Parathyroid adenoma (tissue), 2 donors: ENCODE data around the gene NACA.

Experiments used
- H2AFZ ChIP-seq: fragments of 300-600 bp; sonication (generic); one replicate; pipeline ENCODE4 v1.7.0; 2017; ENCODE audit warnings: antibody characterized with exemption, mild to moderate bottlenecking
- H3K27ac ChIP-seq: fragments of 300-600 bp; sonication (generic); one replicate; pipeline ENCODE4 v1.7.0; 2017
- H3K27me3 ChIP-seq: fragments of 300-600 bp; sonication (generic); one replicate; pipeline ENCODE4 v1.7.0; 2017; ENCODE audit warnings: low read length; ENCODE audit not compliant: control insufficient read depth, insufficient read depth
- H3K36me3 ChIP-seq: fragments of 300-600 bp; sonication (generic); one replicate; pipeline ENCODE4 v1.7.0; 2017; ENCODE audit warnings: low read length; ENCODE audit not compliant: control insufficient read depth, insufficient read depth
- H3K4me1 ChIP-seq: fragments of 300-600 bp; sonication (generic); one replicate; pipeline ENCODE4 v1.7.0; 2017; ENCODE audit warnings: control low read depth
- H3K4me2 ChIP-seq: fragments of 300-600 bp; sonication (generic); one replicate; pipeline ENCODE4 v1.7.0; 2017; ENCODE audit warnings: low read length
- H3K4me3 ChIP-seq: fragments of 300-600 bp; sonication (generic); one replicate; pipeline ENCODE4 v1.7.0; 2017; ENCODE audit warnings: low read depth, low read length
- H3K79me2 ChIP-seq: fragments of 300-600 bp; sonication (generic); one replicate; pipeline ENCODE4 v1.7.0; 2017; ENCODE audit warnings: control low read depth
- H3K9ac ChIP-seq: fragments of 300-600 bp; sonication (generic); one replicate; pipeline ENCODE4 v1.7.0; 2017; ENCODE audit warnings: mild to moderate bottlenecking
- H3K9me3 ChIP-seq: fragments of 300-600 bp; sonication (generic); one replicate; pipeline ENCODE4 v1.7.0; 2017; ENCODE audit warnings: low read length; ENCODE audit not compliant: control insufficient read depth
- CTCF ChIP-seq: fragments of 300-600 bp; sonication (generic); IDR thresholded peaks from one replicate; pipeline ENCODE4 v1.7.0; 2017; ENCODE audit warnings: antibody characterized with exemption, mild to moderate bottlenecking
- donor health status: primary hyperparathyroidism.

Gene NACA

DNA sequence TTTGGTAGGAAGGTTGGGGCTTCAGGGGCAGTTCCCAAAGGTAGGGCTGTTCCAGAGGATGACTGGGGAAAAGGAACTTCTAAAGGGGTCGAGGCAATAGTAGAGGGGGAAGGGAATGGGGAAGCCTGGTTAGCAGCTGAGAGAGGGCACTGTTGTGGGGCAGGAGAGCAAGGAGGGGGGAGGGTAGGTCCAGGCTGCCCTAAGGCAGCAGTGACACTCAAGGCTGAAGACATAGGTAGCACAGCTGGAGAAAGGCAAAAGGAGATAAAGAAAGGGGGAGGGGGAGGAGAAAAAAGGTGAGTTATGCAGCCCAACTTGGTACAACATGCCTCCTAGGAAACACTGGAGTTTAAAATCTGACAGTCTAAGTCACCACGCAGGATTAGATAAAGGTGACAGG is 3.9 kb downstream of the NACA start:
- no peak for TF ChIP-seq CTCF
- Histone ChIP-seq H3K79me2 (peaks cover 63% of the 10 kb centered on the region), H3K27ac (no peak overlapping the region), H3K27me3 (no peaks in the 10 kb centered on the region), H3K36me3 (no peaks in the 10 kb centered on the region), H3K9me3 (no peaks in the 10 kb centered on the region), H3K4me2 (no peak overlapping the region), H2AFZ (no peak overlapping the region), H3K9ac (no peak overlapping the region), H3K4me3 (no peak overlapping the region), H3K4me1 (peaks cover 27% of the 10 kb centered on the region)

- H3K27ac ChIP-seq, result no peak overlapping the region
- H3K9ac ChIP-seq, result no peak overlapping the region
- H3K79me2 ChIP-seq, result peaks cover 63% of the 10 kb centered on the region
- peaks cover 26% of the 10 kb centered on the region for H3K4me1 ChIP-seq
- no peaks in the 10 kb centered on the region for H3K27me3 ChIP-seq
- H3K9me3 ChIP-seq, result no peaks in the 10 kb centered on the region
- H3K4me2 ChIP-seq, result no peak overlapping the region
- H3K4me3 ChIP-seq, result no peak overlapping the region
- TF ChIP-seq CTCF, result no peak
- H3K36me3 ChIP-seq, result no peaks in the 10 kb centered on the region
- no peak overlapping the region for H2AFZ ChIP-seq
Observed at GRCh38 chr12:56720731-56721151, 4.4 kb downstream of the NACA start.

GRCh38 chr12:56719056-56719455 is 6.0 kb downstream of the NACA start:
- Histone ChIP-seq H3K4me3 (no peak overlapping the region), H3K27me3 (no peaks in the 10 kb centered on the region), H3K9me3 (no peaks in the 10 kb centered on the region), H3K36me3 (no peaks in the 10 kb centered on the region), H2AFZ (no peak overlapping the region), H3K79me2 (peaks cover 53% of the 10 kb centered on the region), H3K4me1 (peaks cover 24% of the 10 kb centered on the region), H3K9ac (no peak overlapping the region), H3K4me2 (no peak overlapping the region), H3K27ac (no peak overlapping the region)
- no peak for TF ChIP-seq CTCF

DNA sequence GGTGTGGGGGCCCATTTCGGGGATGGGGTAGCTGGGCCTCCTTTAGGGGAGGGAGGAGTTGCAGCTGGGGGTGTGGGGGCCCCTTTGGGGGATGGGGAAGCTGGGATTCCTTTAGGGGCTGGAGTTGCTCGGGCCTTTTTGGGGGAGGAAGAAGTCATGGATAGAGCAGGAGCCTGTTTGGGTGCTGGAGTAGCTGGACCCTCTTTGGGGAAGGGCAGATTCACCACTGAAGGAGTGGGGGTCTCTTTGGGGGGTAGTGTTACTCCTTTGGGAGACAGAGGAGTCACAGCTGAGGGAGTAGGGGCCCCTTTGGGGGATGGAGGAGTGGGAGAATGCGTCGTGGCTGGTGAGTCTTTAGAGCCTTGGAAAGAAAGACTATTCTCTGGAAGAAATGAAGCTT is 6.5 kb downstream of the NACA start:
- Histone ChIP-seq H3K4me3 (no peak overlapping the region), H3K27me3 (no peaks in the 10 kb centered on the region), H2AFZ (no peak overlapping the region), H3K9me3 (no peaks in the 10 kb centered on the region), H3K79me2 (peaks cover 49% of the 10 kb centered on the region), H3K27ac (peak overlapping the region; percentile 9), H3K4me1 (peaks cover 24% of the 10 kb centered on the region), H3K36me3 (no peaks in the 10 kb centered on the region), H3K4me2 (no peak overlapping the region), H3K9ac (no peak overlapping the region)
- no peak for TF ChIP-seq CTCF

DNA sequence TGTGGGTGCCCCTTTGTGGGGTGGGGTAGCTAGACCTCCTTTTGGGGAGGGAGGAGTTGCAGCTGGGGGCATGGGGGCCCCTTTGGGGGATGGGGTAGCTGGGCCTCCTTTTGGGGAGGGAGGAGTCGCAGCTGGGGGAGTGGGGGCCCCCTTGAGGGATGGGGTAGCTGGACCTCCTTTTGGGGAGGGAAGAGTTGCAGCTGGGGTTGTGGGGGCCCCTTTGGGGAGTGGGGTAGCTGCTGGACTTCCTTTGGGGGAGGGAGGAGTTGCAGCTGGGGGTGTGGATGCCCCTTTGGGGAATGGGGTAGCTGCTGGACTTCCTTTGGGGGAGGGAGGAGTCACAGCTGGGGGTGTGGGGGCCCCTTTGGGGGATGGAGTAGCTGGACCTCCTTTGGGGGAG is 7.0 kb downstream of the NACA start:
- no peak for TF ChIP-seq CTCF
- Histone ChIP-seq H3K79me2 (peaks cover 44% of the 10 kb centered on the region), H3K4me2 (no peak overlapping the region), H3K4me1 (peaks cover 20% of the 10 kb centered on the region), H3K27me3 (no peaks in the 10 kb centered on the region), H3K27ac (no peak overlapping the region), H3K4me3 (no peak overlapping the region), H2AFZ (no peak overlapping the region), H3K9me3 (no peaks in the 10 kb centered on the region), H3K36me3 (no peaks in the 10 kb centered on the region), H3K9ac (no peak overlapping the region)
